T-helper 1 cell treated with Interleukin-12 subunit alpha and Interleukin-12 subunit beta and Interleukin-4 antibody, amounts not matched to agents 30 ng/mL and 1 ng/mL, for 36 hours (primary cell): ENCODE data around the gene CCDC81. TPM values are rescaled to one million over a fixed set of nuclear protein-coding genes. Genes with fewer than 3 reads are reported as not detected.

Experiments
- intact Hi-C: fragments of 100-400 bp; cut with micrococcal nuclease; formaldehyde crosslinking; loops from one replicate; pipeline ENCODE4 v1.15.1; 2024
- total RNA-seq: library from RNA; stranded (reverse); gene quantifications from 2 replicates; pipeline ENCODE4 v1.2.3, GENCODE V29; 2022

CCDC81 gene
- total RNA-seq, 1 donor from 2014 or later, result 1.2 TPM

GRCh38 chr11:86438685-86439084, 64.0 kb downstream of the CCDC81 start:
- intact Hi-C loops, result no loop called here

- intact Hi-C loops, result no loop called here
These were observed 65.6 kb downstream of the CCDC81 start for GRCh38 chr11:86440305-86440716.

- intact Hi-C loops, result no loop called here
These were observed 66.2 kb downstream of the CCDC81 start for GRCh38 chr11:86440843-86441242.

GRCh38 chr11:86442420-86442819, 67.7 kb downstream of the CCDC81 start:
- intact Hi-C loops, result no loop called here

- intact Hi-C loops, result no loop called here
These were observed 68.1 kb downstream of the CCDC81 start for GRCh38 chr11:86442827-86443226.

GRCh38 chr11:86443415-86443814, 68.7 kb downstream of the CCDC81 start:
- intact Hi-C loops, result no loop called here

GRCh38 chr11:86444981-86445380, 70.3 kb downstream of the CCDC81 start:
- intact Hi-C loops, result loop anchor here (5.0 kb wide), 1 partner anchor 637 kb away; no protein-coding TSS in a partner anchor

- intact Hi-C loops, result loop anchor here (1.0 to 5.0 kb wide), 2 partner anchors 140 to 636 kb away; no protein-coding TSS in a partner anchor
These were observed 71.7 kb downstream of the CCDC81 start for GRCh38 chr11:86446163-86446923.

GRCh38 chr11:86446924-86447285, 72.2 kb downstream of the CCDC81 start:
- intact Hi-C loops, result loop anchor here (1.0 to 5.0 kb wide), 2 partner anchors 141 to 635 kb away; no protein-coding TSS in a partner anchor

GRCh38 chr11:86447763-86448480, 73.2 kb downstream of the CCDC81 start:
- intact Hi-C loops, result loop anchor here (5.0 kb wide), 1 partner anchor 634 kb away; no protein-coding TSS in a partner anchor

- intact Hi-C loops, result loop anchor here (5.0 to 10.0 kb wide), 2 partner anchors 585 to 632 kb away; partner anchors contain the start of gene TMEM135
These were observed 75.4 kb downstream of the CCDC81 start for GRCh38 chr11:86449993-86450629.

- intact Hi-C loops, result loop anchor here (10.0 kb wide), 1 partner anchor 581 kb away; the partner anchor contains the start of gene TMEM135
These were observed 78.8 kb downstream of the CCDC81 start for GRCh38 chr11:86453290-86454030.

GRCh38 chr11:86456075-86456939, 81.6 kb downstream of the CCDC81 start:
- intact Hi-C loops, result loop anchor here (1.0 to 10.0 kb wide), 13 partner anchors 136 to 861 kb away; partner anchors contain the start of genes ME3 and TMEM135

- intact Hi-C loops, result loop anchor here (5.0 to 10.0 kb wide), 5 partner anchors 134 to 576 kb away; partner anchors contain the start of genes ME3 and TMEM135
These were observed 83.8 kb downstream of the CCDC81 start for GRCh38 chr11:86458294-86459001.

- intact Hi-C loops, result loop anchor here (5.0 to 10.0 kb wide), 5 partner anchors 133 to 576 kb away; partner anchors contain the start of genes ME3 and TMEM135
These were observed 84.3 kb downstream of the CCDC81 start for GRCh38 chr11:86459002-86459385.

GRCh38 chr11:86459682-86460460, 85.2 kb downstream of the CCDC81 start:
- intact Hi-C loops, result loop anchor here (5.0 to 10.0 kb wide), 5 partner anchors 132 to 575 kb away; partner anchors contain the start of genes ME3 and TMEM135

- intact Hi-C loops, result no loop called here
These were observed 86.0 kb downstream of the CCDC81 start for GRCh38 chr11:86460461-86461385.
